GM12891 (cell line): ENCODE results near the gene ANXA6.

Source experiments
- POLR2A ChIP-seq: IDR thresholded peaks from 2 replicates; pipeline ENCODE4 v1.6.1; 2011; ENCODE audit warnings: low read depth, low read length, control low read depth
- POLR2AphosphoS5 ChIP-seq: IDR thresholded peaks from 2 replicates; pipeline ENCODE4 v1.6.1; 2011; ENCODE audit warnings: low read depth, low read length, control low read depth

DNA sequence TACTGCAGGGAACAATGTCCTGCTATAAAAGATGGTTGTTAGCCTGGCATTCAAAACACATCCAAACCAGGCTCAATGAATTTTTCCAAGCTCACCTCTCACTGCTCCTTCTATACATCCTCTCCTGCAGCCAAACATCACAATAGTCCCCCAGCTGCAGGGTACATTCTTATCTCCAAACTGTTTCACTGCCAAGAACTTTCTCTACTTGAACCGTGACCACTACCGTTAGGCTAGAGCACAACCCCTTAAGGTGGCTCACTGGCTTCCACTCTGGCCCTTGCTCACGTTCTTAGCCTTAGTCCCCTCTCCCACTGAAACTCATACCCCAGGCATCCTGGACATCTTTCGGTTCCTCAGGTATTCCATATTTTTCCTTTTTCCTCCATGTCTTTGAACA, 29.0 kb upstream of the ANXA6 start:
- no peak for TF ChIP-seq POLR2A
- TF ChIP-seq POLR2AphosphoS5: no peak
